ENCODE measurements around the gene TRIM2. TPM values are rescaled to one million over a fixed set of nuclear protein-coding genes. Genes with fewer than 3 reads are reported as not detected.
A peak's percentile ranks its signal among the peaks of the same experiment; 100 is the strongest.

The TRIM2 gene
- total RNA-seq, 2 experiments from 2014 or later: 0.06 to 0.29 TPM

DNA sequence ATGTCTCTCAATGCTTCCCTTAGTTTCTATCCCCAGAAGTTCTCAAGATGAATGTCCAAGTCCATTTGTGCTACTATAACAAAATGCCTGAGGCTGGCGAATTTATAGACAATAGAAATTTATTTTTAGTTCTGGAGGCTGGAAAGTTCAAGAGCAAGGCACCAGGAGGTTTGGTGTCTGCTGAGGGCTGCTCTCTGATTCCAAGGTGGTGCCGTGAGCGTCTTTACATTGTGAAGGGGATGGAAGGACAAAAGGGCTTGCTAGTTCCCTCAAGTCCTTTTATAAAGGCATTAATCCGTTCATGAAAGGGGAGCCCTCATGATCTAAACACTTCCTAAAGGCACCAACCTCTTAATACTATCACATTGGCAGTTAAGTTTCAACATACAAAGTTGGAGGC, 12.3 kb downstream of the TRIM2 start:
- no peak overlapping the region for H3K4me2 ChIP-seq (ENCODE audit: low read length)
- ChIA-PET POLR2A (no interaction called here), CTCF (ENCODE audit: unreplicated experiment) (no interaction called here)
- no peak for DNase-seq (ENCODE audit: low spot score)
- H3K79me2 ChIP-seq (ENCODE audit: insufficient read depth, low read depth, low read length): no peaks in the 10 kb centered on the region
- no peak for TF ChIP-seq CTCF (conservative IDR thresholded peaks at IDR 0.05; ENCODE audit: low read length)
- no peaks in the 10 kb centered on the region for H3K9me3 ChIP-seq (ENCODE audit: low read length)
- peaks cover 9% of the 10 kb centered on the region for H3K4me1 ChIP-seq (ENCODE audit: insufficient read depth, low read length, poor library complexity, severe bottlenecking)
- no peaks in the 10 kb centered on the region for H3K9me2 ChIP-seq (ENCODE audit: insufficient read depth, low read length)
- intact Hi-C loops (cut with micrococcal nuclease; ENCODE audit: unreplicated experiment): no loop called here
- no TSS peak for BruUV-seq (replicated peaks)
- H2AFZ ChIP-seq (ENCODE audit: low read length): no peak overlapping the region
- no peaks in the 10 kb centered on the region for H4K20me1 ChIP-seq (ENCODE audit: insufficient read depth, low read length)
- H3K36me3 ChIP-seq (ENCODE audit: insufficient read depth, low read length): no peaks in the 10 kb centered on the region
- H3K27ac ChIP-seq (ENCODE audit: low read depth, low read length, poor library complexity, severe bottlenecking): no peak overlapping the region
- no peak overlapping the region for H3K4me3 ChIP-seq (ENCODE audit: low read depth, low read length, poor library complexity, severe bottlenecking)

DNA sequence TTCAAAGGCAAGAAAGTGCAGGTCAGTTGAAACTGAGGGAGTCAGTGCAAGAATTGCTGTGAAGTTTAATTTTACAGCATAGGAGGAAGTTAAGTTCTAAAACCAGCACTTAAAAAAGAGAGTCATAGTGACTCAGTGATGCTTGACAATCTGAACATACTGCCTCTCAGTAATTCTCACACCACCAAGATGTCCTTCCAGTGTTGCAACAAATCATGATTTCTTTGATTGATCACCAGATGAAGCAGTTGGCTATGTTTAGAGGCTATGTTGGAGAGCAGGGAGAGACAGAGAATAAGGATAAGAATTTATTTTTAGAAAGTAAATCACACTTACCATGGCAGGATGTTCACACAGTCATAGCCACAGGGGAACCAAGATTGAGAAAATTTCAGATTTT, 13.2 kb downstream of the TRIM2 start:
- peak; percentile 10 for DNase-seq (ENCODE audit: low spot score)
- ChIA-PET CTCF (ENCODE audit: unreplicated experiment) (no interaction called here), POLR2A (no interaction called here)
- H4K20me1 ChIP-seq (ENCODE audit: insufficient read depth, low read length): no peaks in the 10 kb centered on the region
- H3K4me3 ChIP-seq (ENCODE audit: low read depth, low read length, poor library complexity, severe bottlenecking): no peak overlapping the region
- TF ChIP-seq CTCF (conservative IDR thresholded peaks at IDR 0.05; ENCODE audit: low read length): no peak
- intact Hi-C loops (cut with micrococcal nuclease; ENCODE audit: unreplicated experiment): no loop called here
- H2AFZ ChIP-seq (ENCODE audit: low read length): no peak overlapping the region
- no peak overlapping the region for H3K27ac ChIP-seq (ENCODE audit: low read depth, low read length, poor library complexity, severe bottlenecking)
- no peaks in the 10 kb centered on the region for H3K9me2 ChIP-seq (ENCODE audit: insufficient read depth, low read length)
- no peaks in the 10 kb centered on the region for H3K79me2 ChIP-seq (ENCODE audit: insufficient read depth, low read depth, low read length)
- no peaks in the 10 kb centered on the region for H3K36me3 ChIP-seq (ENCODE audit: insufficient read depth, low read length)
- H3K9me3 ChIP-seq (ENCODE audit: low read length): no peaks in the 10 kb centered on the region
- peaks cover 9% of the 10 kb centered on the region for H3K4me1 ChIP-seq (ENCODE audit: insufficient read depth, low read length, poor library complexity, severe bottlenecking)
- BruUV-seq (replicated peaks): no TSS peak
- peak overlapping the region; percentile 7; the same call in 1 of the 2 replicates for H3K4me2 ChIP-seq (ENCODE audit: low read length)

GRCh38 chr4:153218961-153219360, 14.7 kb downstream of the TRIM2 start:
- ChIA-PET CTCF (ENCODE audit: unreplicated experiment) (no interaction called here), POLR2A (no interaction called here)
- Histone ChIP-seq H3K9me3 (ENCODE audit: low read length) (no peaks in the 10 kb centered on the region), H3K36me3 (ENCODE audit: insufficient read depth, low read length) (no peaks in the 10 kb centered on the region), H3K79me2 (ENCODE audit: insufficient read depth, low read depth, low read length) (no peaks in the 10 kb centered on the region), H2AFZ (ENCODE audit: low read length) (no peak overlapping the region), H3K4me3 (ENCODE audit: low read depth, low read length, poor library complexity, severe bottlenecking) (no peak overlapping the region), H4K20me1 (ENCODE audit: insufficient read depth, low read length) (no peaks in the 10 kb centered on the region), H3K4me2 (ENCODE audit: low read length) (no peak overlapping the region), H3K4me1 (ENCODE audit: insufficient read depth, low read length, poor library complexity, severe bottlenecking) (peaks cover 9% of the 10 kb centered on the region), H3K27ac (ENCODE audit: low read depth, low read length, poor library complexity, severe bottlenecking) (no peak overlapping the region), H3K9me2 (ENCODE audit: insufficient read depth, low read length) (no peaks in the 10 kb centered on the region)
- TF ChIP-seq CTCF (conservative IDR thresholded peaks at IDR 0.05; ENCODE audit: low read length): no peak
- no peak for TF ChIP-seq EZH2phosphoT487 (IDR thresholded peaks at IDR 0.05; ENCODE audit: borderline replicate concordance, low read depth, low read length)
- DNase-seq (ENCODE audit: low spot score): no peak
- BruUV-seq (replicated peaks): no TSS peak
- intact Hi-C loops (cut with micrococcal nuclease; ENCODE audit: unreplicated experiment): no loop called here
